ENCODE measurements around the gene PNPLA5. TPM values are rescaled to one million over a fixed set of nuclear protein-coding genes. Genes with fewer than 3 reads are reported as not detected.

The PNPLA5 gene
- total RNA-seq, 4 donors from 2014 or later: not detected

DNA sequence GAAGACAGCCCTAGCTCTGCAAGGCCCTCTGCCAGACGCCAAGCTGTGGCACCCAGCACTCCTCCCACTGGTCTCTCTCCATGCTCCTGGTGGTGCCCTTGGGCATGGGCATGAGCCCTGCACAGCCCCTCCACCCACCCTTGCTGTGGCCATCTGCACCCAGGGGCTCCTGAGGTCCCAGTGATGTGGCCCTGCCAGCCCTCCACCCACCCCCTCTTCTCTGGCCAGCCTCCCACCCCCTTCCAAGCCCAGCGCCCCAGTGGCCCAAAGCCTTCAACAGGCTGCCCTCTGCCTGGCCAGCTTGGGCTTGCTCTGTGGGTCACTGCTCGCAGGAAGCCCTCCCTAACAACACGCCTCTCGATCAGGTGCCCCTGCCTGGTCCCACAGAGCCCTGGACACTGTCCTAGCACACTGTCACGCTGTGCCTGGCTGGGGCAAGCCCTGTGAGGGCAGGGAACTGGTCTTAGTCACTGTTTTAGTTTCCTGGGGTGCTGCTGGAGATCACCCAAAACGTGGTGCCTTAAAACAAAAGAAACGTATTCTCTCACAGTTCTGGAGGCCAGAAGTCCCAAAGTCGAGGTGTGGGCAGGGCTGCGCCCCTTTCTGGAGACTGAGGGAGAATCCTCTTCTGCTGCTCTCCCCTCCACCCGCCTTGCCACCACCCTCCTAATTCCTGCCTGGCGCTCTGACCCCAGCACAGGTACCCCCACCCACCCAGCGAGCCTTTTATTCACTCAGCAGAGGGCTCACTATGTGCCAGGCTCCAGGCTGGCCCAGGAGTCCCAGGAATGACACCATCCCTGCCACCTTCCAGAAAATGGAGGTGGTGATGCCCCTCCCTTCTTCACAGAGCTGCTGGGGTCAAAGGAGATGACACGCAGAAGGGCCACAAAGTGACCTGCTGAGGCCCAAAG, 44.2 kb downstream of the PNPLA5 start:
- intact Hi-C loops (cut with DNase I; ENCODE audit: low total_unique reads): no loop called here
- no peak overlapping the region for H3K27ac ChIP-seq
- H3K4me3 ChIP-seq: no peak overlapping the region
- H3K36me3 ChIP-seq: no peaks in the 10 kb centered on the region
- TF ChIP-seq, protein P1, sequence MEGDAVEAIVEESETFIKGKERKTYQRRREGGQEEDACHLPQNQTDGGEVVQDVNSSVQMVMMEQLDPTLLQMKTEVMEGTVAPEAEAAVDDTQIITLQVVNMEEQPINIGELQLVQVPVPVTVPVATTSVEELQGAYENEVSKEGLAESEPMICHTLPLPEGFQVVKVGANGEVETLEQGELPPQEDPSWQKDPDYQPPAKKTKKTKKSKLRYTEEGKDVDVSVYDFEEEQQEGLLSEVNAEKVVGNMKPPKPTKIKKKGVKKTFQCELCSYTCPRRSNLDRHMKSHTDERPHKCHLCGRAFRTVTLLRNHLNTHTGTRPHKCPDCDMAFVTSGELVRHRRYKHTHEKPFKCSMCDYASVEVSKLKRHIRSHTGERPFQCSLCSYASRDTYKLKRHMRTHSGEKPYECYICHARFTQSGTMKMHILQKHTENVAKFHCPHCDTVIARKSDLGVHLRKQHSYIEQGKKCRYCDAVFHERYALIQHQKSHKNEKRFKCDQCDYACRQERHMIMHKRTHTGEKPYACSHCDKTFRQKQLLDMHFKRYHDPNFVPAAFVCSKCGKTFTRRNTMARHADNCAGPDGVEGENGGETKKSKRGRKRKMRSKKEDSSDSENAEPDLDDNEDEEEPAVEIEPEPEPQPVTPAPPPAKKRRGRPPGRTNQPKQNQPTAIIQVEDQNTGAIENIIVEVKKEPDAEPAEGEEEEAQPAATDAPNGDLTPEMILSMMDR (IDR thresholded peaks at IDR 0.05): no peak
- no peak for TF ChIP-seq POLR2A (IDR thresholded peaks at IDR 0.05)
- no peaks in the 10 kb centered on the region for H3K4me1 ChIP-seq
- no peak for DNase-seq
- H3K9me3 ChIP-seq: no peaks in the 10 kb centered on the region
- no peaks in the 10 kb centered on the region for H3K27me3 ChIP-seq

DNA sequence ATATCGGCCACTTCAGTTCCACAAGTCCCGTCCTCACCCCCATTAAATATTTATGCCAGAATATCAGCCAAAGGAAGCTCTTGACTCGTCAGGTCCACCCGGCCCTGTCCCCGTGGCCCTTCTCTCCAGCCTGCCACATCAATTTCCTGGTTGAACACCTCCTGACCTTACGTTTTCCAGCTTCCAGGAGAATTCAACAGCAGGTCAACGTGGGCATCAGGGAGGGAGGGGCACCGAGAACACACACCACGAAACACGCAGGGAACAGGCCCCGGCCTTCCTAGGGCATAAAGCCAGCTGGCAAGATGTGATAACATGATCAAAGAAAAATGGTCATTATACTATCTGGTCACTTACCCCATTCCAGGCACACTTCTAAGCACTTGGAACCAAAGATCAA, 44.8 kb downstream of the PNPLA5 start:
- no peaks in the 10 kb centered on the region for H3K36me3 ChIP-seq
- intact Hi-C loops (cut with DNase I; ENCODE audit: low total_unique reads): no loop called here
- no peaks in the 10 kb centered on the region for H3K9me3 ChIP-seq
- H3K4me3 ChIP-seq: no peak overlapping the region
- DNase-seq: no peak
- H3K27me3 ChIP-seq: no peaks in the 10 kb centered on the region
- no peak overlapping the region for H3K27ac ChIP-seq
- TF ChIP-seq POLR2A (IDR thresholded peaks at IDR 0.05): no peak
- TF ChIP-seq, protein P1 (IDR thresholded peaks at IDR 0.05): no peak
- H3K4me1 ChIP-seq: no peaks in the 10 kb centered on the region

DNA sequence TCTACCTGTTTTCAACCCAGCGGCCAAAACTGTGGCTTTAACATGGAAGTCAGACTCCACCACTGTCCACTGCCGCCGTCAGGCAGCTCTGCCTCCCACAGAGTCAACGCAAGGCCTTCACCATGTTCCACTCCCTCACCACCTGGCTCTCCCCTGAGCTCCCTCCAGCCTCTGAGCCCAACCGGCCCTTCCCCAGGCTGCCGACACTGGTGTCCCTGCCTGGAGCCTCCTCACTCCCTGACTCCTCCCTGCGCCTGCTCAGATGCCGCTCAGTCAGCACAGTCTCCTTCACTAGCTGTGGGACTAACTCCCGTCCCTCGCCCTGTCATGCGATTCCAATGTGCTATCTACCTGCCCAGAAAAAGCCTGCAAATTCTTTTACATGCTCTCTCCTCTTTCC, 45.8 kb downstream of the PNPLA5 start:
- Histone ChIP-seq H3K9me3 (no peaks in the 10 kb centered on the region), H3K4me1 (no peaks in the 10 kb centered on the region), H3K4me3 (no peak overlapping the region), H3K27me3 (no peaks in the 10 kb centered on the region), H3K36me3 (no peaks in the 10 kb centered on the region), H3K27ac (no peak overlapping the region)
- intact Hi-C loops (cut with DNase I; ENCODE audit: low total_unique reads): no loop called here
- TF ChIP-seq, protein P1 (IDR thresholded peaks at IDR 0.05): no peak
- no peak for TF ChIP-seq POLR2A (IDR thresholded peaks at IDR 0.05)
- DNase-seq: no peak

DNA sequence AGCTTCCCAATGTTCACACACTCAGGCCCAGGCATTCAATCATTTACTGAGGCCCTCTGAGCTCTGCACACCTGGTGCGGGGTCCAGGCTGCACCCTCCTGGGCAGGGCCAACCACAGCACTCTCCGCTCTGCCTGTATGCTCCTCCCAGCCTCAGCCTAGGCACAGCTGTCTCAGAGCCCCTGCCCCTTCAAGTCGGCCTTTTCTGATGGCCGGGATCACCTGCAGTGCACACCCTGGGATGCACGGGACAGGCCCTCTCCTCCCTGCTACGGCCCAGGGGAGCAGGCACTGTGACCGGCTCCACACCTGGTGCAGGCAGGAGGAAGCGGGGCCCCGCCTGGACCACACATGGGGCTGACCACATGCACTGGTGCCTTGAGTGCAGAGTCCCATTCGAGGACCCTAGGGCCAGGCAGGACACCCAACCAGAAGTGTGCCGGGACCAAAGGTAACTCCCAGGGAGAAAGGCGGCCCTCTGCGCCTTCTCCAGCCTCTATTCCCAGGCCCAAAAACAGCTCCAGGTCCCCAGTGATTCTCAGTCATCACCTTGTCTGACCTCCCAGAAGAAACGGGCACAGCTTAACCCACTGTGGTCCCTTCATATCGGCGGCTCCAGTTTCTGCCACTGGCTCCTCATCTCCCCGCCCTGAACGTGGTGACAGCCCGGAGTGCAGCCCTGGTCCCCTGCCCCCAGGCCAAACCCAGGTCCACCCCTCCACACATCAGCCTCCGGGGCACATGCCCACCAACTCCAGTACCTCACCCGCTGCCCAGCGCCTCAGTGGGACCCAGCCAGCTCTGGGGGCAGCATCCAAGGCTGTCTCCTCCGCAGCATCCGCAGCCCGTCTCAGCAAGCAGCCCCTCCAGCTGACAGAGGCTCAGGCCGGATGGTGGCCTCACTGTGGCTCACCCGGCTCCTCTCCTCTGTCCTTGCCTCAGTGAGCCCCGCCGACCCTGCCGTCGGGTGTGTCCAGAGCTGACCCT, 47.0 kb downstream of the PNPLA5 start:
- Histone ChIP-seq H3K36me3 (no peaks in the 10 kb centered on the region), H3K4me1 (no peaks in the 10 kb centered on the region), H3K27me3 (no peaks in the 10 kb centered on the region), H3K9me3 (no peaks in the 10 kb centered on the region), H3K4me3 (no peak overlapping the region), H3K27ac (no peak overlapping the region)
- intact Hi-C loops (cut with DNase I; ENCODE audit: low total_unique reads): no loop called here
- no peak for DNase-seq
- TF ChIP-seq POLR2A (IDR thresholded peaks at IDR 0.05): no peak
- TF ChIP-seq, protein P1 (IDR thresholded peaks at IDR 0.05): no peak
